PC-3 (cell line): ENCODE results near the gene AP3S1.

Experiments used
- CTCF ChIP-seq: fragments of 300-600 bp; sonication (generic); conservative IDR thresholded peaks from 2 replicates; pipeline ENCODE4 v1.5.1; 2017; ENCODE audit warnings: antibody characterized with exemption, low read depth, mild to moderate bottlenecking, low read length
- EZH2 ChIP-seq: fragments of 300-600 bp; sonication (generic); IDR thresholded peaks from one replicate; pipeline ENCODE4 v1.6.1; 2017; ENCODE audit warnings: antibody characterized with exemption, mild to moderate bottlenecking, low read length; ENCODE audit not compliant: unreplicated experiment

GRCh38 chr5:115898656-115899055 lies 56.9 kb downstream of the AP3S1 start:
- TF ChIP-seq CTCF = no peak
- no peak for TF ChIP-seq EZH2
